NK-92 (cell line): ENCODE measurements around the gene TRABD2B.

Experiments
- DNase-seq: peaks from one replicate; lab custom pipeline; 2025; ENCODE audit not compliant: unreplicated experiment; lab: John Stamatoyannopoulos, UW

Gene TRABD2B

DNA sequence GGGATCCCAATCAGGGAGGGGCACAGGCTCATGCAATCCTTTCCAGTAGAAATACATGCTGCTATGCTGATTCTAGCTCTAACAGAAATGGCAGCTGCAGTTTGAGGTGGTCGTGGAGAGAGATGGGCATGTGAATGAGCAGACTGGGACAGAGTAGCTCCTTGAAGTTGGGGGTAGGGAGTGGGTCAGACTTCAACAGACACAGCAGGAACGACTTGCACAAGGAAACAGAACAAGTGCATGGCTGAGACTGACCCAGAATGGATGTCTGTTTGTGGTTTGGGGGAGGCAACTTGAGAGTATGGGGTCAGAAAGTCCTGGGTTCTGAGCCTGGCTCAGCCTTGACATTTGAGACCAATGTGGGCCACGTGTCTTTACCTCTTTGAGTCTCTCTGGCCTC, 25.1 kb upstream of the TRABD2B start:
- DNase-seq, result no peak

- DNase-seq, result no peak
These were observed 24.6 kb upstream of the TRABD2B start for GRCh38 chr1:48021792-48022191.

- no peak for DNase-seq
These were observed 22.6 kb upstream of the TRABD2B start for GRCh38 chr1:48019714-48020315.

- DNase-seq, result no peak
These were observed 21.6 kb upstream of the TRABD2B start for GRCh38 chr1:48018799-48019198.

GRCh38 chr1:48017716-48018115, 20.5 kb upstream of the TRABD2B start:
- DNase-seq, result no peak

GRCh38 chr1:48016515-48016914, 19.3 kb upstream of the TRABD2B start:
- no peak for DNase-seq

GRCh38 chr1:48013270-48013669, 16.1 kb upstream of the TRABD2B start:
- no peak for DNase-seq

- DNase-seq, result no peak
These were observed 9.9 kb upstream of the TRABD2B start for GRCh38 chr1:48007047-48007446.

- no peak for DNase-seq
These were observed 9.1 kb upstream of the TRABD2B start for GRCh38 chr1:48006264-48006663.

DNA sequence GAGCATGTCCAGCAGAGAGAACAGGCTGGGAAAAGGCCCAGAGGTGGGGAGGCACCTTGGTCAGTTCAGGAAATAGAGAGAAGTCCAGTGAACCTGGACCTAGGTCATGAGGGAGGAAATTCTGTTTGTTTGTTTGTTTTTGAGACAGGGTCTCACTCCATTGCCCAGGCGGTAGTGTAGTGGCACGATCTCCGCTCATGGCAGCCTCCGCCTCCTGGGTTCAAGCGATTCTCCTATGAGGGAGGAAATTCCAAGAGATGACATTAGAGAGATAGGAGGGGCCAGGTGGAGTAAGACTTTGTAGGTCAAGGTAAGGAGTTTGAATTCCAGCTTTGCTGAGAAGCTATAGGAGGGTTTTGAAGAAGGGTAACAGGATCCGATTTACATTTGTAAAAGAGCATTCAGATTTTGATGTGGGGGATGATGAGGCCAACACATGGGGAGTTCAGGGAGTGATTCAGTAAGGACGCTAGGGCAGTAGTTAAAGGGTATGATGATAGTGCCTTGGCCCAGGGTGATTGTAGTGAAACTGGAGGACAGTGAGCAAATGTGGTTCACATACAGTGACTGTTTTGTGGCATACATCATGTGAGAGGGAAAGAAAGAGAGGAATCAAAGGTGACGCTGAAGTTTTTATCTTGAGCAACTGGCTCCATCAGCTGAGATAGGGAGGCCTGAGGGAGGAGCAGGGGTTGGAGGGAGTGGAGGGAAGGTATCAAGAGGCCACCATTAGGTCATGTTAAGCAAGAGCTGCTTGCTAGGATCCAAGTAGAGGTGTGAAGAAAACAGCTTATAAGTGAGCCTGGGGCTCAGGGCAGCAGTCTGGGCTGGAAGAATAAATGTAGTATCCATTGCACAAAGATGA, 8.3 kb upstream of the TRABD2B start:
- DNase-seq, result no peak

DNA sequence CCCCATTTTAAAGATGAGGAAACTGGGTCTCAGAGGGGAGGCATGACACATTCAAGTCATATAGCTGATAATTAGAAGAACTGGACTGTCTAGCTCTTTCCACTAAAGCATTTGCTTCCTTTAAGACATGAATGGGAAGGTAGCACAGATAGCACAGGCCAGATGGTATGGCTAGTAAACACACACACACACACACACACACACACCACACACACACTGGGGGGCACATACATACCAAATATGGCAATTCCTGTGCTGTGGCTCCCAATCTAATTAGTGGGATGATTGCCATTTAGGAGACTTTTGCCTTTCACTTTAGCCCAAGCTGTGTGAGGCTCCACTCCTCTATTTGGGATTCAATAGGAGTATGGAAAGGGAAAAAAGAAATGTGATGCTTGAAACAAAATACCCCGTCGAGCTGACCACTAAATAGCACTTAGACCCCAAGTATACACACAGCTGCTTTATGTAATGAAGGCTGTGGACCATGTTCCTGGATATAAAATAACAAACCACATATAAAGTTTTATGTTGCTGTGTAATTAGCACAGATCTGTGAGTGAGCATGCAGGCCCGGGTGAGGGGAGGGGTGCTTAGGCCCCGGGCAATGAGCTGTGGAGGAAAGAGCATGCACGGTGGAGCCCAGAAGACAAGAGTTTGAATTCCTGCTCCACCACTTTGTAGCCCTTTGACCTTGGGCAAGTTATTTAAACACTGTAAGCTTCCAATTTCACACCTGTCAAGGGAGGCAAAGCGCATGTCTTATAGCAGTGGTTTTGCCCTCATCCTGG, 6.8 kb upstream of the TRABD2B start:
- DNase-seq, result no peak

GRCh38 chr1:48002142-48002541, 5.0 kb upstream of the TRABD2B start:
- no peak for DNase-seq

DNA sequence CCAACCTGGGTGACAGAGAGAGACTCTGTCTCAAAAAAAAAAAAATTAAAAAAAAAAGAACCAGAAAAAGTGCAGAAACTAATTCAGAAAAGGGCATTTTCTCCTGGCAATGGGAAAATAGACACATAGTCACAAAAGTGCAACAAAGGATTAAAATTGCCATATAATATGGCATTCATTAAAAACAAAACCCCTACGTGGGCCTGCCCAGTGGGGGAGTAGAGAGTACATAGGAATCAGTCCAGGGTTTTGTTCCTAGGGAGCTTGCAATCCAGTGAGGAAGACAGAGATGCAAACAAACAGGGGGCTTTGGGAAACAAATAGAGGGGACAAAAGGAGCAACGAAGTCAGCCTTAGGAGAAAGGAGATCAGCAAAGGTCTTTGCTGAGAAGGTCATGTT, 4.5 kb upstream of the TRABD2B start:
- DNase-seq, result no peak

DNA sequence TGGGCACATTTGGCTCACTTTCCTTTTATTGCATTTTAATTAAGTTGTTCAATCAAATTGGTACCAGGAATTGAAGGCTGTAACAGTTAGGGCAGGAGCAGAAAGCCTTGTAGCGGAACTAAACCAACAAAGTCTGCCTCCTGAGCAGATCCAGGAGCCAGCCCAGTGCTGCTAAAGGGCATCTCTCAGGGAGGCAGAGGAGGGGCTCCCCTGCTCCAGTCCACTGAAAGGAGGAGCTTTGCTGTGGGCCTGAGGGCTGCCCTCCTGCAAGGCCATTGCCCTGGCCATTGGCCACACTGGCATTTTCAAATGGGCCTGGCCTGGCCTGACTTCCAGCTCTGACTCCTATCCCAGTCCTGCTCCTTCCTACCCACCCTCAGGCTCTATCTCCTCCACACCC, 3.7 kb upstream of the TRABD2B start:
- no peak for DNase-seq

GRCh38 chr1:47999097-47999496, 1.9 kb upstream of the TRABD2B start:
- DNase-seq, result no peak

- DNase-seq, result no peak
These were observed 1.3 kb upstream of the TRABD2B start for GRCh38 chr1:47998396-47998990.

DNA sequence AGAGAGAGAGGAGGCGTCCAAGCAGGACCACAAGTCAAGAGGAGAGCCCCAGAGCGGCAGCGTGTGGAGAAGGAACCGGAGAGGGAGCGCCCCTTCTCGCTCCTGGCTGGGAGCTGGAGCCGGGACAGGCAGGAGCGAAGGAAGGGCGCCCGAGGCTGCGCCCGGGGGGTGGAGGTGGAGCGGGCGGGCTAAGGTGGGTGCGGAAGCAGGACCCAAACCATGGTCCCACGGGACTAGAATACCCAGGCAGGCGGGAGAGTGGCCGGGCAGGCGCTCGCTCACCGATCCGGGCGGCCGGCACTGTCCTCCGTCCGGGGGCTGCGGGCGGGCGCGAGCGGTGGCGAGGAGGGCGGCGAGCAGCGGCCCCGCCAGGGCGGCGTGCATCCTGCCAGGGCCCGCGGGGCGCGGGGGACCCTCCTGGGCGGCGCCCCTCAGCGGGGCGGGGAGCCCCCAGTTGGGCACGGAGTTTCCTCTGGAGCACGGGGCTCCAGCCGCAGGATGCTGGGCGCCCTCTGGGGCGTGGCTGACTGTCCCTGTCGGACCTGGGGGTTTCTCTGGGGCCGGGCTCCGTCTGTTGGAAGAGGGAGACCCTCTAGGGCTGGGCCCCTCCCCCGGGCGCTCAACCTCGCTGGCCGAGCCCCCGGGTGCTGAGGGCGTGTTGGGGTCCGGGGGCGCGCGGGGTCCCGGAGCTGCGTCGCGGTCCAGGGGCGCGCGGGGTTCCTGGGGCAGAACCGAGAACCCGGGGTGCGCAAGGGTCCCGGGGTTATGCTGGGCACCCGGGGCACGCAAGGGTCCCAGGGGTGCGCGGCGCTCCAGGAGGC, 569 bp downstream of the TRABD2B start:
- DNase-seq, result no peak

GRCh38 chr1:47996060-47996405, 1.2 kb downstream of the TRABD2B start:
- no peak for DNase-seq

DNA sequence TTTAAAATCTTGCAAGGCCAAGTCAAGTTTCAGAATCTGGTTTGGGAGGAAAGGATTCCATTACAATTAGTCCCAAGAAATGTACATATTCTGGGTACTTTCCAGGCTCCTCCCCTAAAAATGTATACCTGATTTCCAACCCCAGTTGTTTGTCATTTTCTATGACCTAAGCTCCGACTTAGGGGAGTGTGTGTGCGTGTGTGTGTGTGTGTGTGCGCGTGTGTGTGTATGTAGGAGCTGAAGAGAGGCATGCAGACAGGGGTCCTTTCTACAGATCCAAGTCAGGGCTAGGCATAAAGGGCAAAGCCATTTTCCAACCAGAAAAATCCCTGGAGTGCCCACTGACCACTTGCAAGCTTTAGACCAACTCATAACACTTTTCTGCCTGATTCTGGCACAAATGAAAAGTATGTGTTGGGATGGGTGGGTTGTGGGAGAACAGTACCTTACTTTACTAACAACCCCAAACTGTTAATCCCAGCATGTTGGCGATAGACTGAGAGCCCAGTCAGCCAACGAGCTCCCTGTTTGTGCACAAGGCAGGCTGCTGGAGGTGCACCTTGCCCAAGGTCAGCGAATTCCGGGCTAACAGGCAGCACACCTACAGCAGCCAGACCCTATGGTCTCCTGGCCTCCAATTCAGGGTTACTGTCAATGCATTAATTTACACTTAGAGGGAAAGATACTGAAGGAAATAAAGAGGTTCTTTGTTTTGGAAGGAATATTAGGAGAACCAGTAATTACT, 1.7 kb downstream of the TRABD2B start:
- DNase-seq, result no peak
